IPS-20b (cell line): ENCODE results near the gene IGSF21.

Experiments used
- H3K27ac ChIP-seq: one replicate; pipeline ENCODE4 v1.5.1; 2013; ENCODE audit warnings: low read length
- H3K27me3 ChIP-seq: 2 replicates; pipeline ENCODE4 v1.6.1; 2013; ENCODE audit warnings: mild to moderate bottlenecking, low read length, inconsistent platforms; ENCODE audit not compliant: insufficient read depth
- H3K36me3 ChIP-seq: 2 replicates; pipeline ENCODE4 v1.6.1; 2013; ENCODE audit warnings: low read depth, mild to moderate bottlenecking, inconsistent platforms, low read length, moderate library complexity; ENCODE audit not compliant: insufficient read depth
- H3K4me1 ChIP-seq: 2 replicates; pipeline ENCODE4 v1.6.1; 2013; ENCODE audit warnings: mild to moderate bottlenecking, control low read depth, inconsistent platforms, low read length, moderate library complexity; ENCODE audit not compliant: insufficient read depth
- H3K4me3 ChIP-seq: 2 replicates; pipeline ENCODE4 v1.5.1; 2013; ENCODE audit warnings: mild to moderate bottlenecking, low read length, inconsistent platforms
- H3K9ac ChIP-seq: 2 replicates; pipeline ENCODE4 v1.6.1; 2013; ENCODE audit warnings: low read depth, mild to moderate bottlenecking, inconsistent platforms, low read length, moderate library complexity
- H3K9me3 ChIP-seq: 2 replicates; pipeline ENCODE4 v1.6.1; 2013; ENCODE audit warnings: mild to moderate bottlenecking, low read depth, low read length, inconsistent platforms; ENCODE audit not compliant: insufficient read depth

IGSF21 gene

GRCh38 chr1:18124977-18125376, 17.4 kb downstream of the IGSF21 start:
- Histone ChIP-seq H3K9me3 (no peaks in the 10 kb centered on the region), H3K4me1 (peaks cover 3% of the 10 kb centered on the region; the same call in 1 of the 2 replicates), H3K27ac (no peak overlapping the region), H3K4me3 (no peak overlapping the region), H3K36me3 (no peaks in the 10 kb centered on the region), H3K9ac (no peak overlapping the region), H3K27me3 (no peaks in the 10 kb centered on the region; the same call in 1 of the 2 replicates)

- no peak overlapping the region for H3K27ac ChIP-seq
- H3K36me3 ChIP-seq: no peaks in the 10 kb centered on the region
- H3K9me3 ChIP-seq: no peaks in the 10 kb centered on the region
- no peak overlapping the region for H3K4me3 ChIP-seq
- H3K4me1 ChIP-seq: peaks cover 3% of the 10 kb centered on the region; the same call in 1 of the 2 replicates
- no peak overlapping the region for H3K9ac ChIP-seq
- H3K27me3 ChIP-seq: no peaks in the 10 kb centered on the region; the same call in 1 of the 2 replicates
Observed at GRCh38 chr1:18126616-18127015, 19.0 kb downstream of the IGSF21 start.

- Histone ChIP-seq H3K27ac (no peak overlapping the region), H3K27me3 (no peaks in the 10 kb centered on the region; the same call in 1 of the 2 replicates), H3K9ac (no peak overlapping the region), H3K4me3 (no peak overlapping the region), H3K9me3 (no peaks in the 10 kb centered on the region), H3K4me1 (peaks cover 3% of the 10 kb centered on the region; the same call in 1 of the 2 replicates), H3K36me3 (no peaks in the 10 kb centered on the region)
Observed at GRCh38 chr1:18128298-18128697, 20.7 kb downstream of the IGSF21 start.

- Histone ChIP-seq H3K27ac (no peak overlapping the region), H3K27me3 (no peaks in the 10 kb centered on the region), H3K9me3 (no peaks in the 10 kb centered on the region), H3K4me1 (peaks cover 3% of the 10 kb centered on the region; the same call in 1 of the 2 replicates), H3K4me3 (no peak overlapping the region), H3K9ac (no peak overlapping the region), H3K36me3 (no peaks in the 10 kb centered on the region)
Observed at GRCh38 chr1:18130356-18130755, 22.8 kb downstream of the IGSF21 start.

GRCh38 chr1:18132022-18132710, 24.6 kb downstream of the IGSF21 start:
- Histone ChIP-seq H3K27ac (no peak overlapping the region), H3K9ac (no peak overlapping the region), H3K4me3 (no peak overlapping the region), H3K36me3 (no peaks in the 10 kb centered on the region), H3K4me1 (peaks cover 3% of the 10 kb centered on the region; the same call in 1 of the 2 replicates), H3K27me3 (no peaks in the 10 kb centered on the region), H3K9me3 (no peaks in the 10 kb centered on the region)

GRCh38 chr1:18132711-18133541, 25.3 kb downstream of the IGSF21 start:
- H3K27me3 ChIP-seq: no peaks in the 10 kb centered on the region
- no peaks in the 10 kb centered on the region for H3K9me3 ChIP-seq
- no peaks in the 10 kb centered on the region for H3K36me3 ChIP-seq
- no peak overlapping the region for H3K4me3 ChIP-seq
- no peak overlapping the region for H3K27ac ChIP-seq
- no peak overlapping the region for H3K9ac ChIP-seq
- peaks cover 2% of the 10 kb centered on the region; the same call in 1 of the 2 replicates for H3K4me1 ChIP-seq

- H3K27me3 ChIP-seq: no peaks in the 10 kb centered on the region
- no peaks in the 10 kb centered on the region for H3K36me3 ChIP-seq
- no peak overlapping the region for H3K9ac ChIP-seq
- no peaks in the 10 kb centered on the region for H3K9me3 ChIP-seq
- H3K27ac ChIP-seq: no peak overlapping the region
- no peaks in the 10 kb centered on the region for H3K4me1 ChIP-seq
- H3K4me3 ChIP-seq: no peak overlapping the region
Observed at GRCh38 chr1:18134324-18135046, 26.9 kb downstream of the IGSF21 start.

GRCh38 chr1:18137759-18138345, 30.3 kb downstream of the IGSF21 start:
- Histone ChIP-seq H3K36me3 (no peaks in the 10 kb centered on the region), H3K27ac (no peak overlapping the region), H3K4me1 (no peaks in the 10 kb centered on the region), H3K27me3 (no peaks in the 10 kb centered on the region), H3K4me3 (no peak overlapping the region), H3K9me3 (no peaks in the 10 kb centered on the region), H3K9ac (no peak overlapping the region)

- Histone ChIP-seq H3K9me3 (no peaks in the 10 kb centered on the region), H3K27me3 (no peaks in the 10 kb centered on the region), H3K4me1 (no peaks in the 10 kb centered on the region), H3K36me3 (no peaks in the 10 kb centered on the region), H3K9ac (no peak overlapping the region), H3K27ac (no peak overlapping the region), H3K4me3 (no peak overlapping the region)
Observed at GRCh38 chr1:18139198-18139981, 31.8 kb downstream of the IGSF21 start.

GRCh38 chr1:18140411-18140810, 32.8 kb downstream of the IGSF21 start:
- no peaks in the 10 kb centered on the region for H3K27me3 ChIP-seq

GRCh38 chr1:18141661-18142060, 34.1 kb downstream of the IGSF21 start:
- H3K27ac ChIP-seq: no peak overlapping the region
- H3K27me3 ChIP-seq: no peaks in the 10 kb centered on the region
- H3K4me3 ChIP-seq: no peak overlapping the region
- H3K4me1 ChIP-seq: no peaks in the 10 kb centered on the region
- no peaks in the 10 kb centered on the region for H3K36me3 ChIP-seq
- H3K9ac ChIP-seq: no peak overlapping the region
- no peaks in the 10 kb centered on the region for H3K9me3 ChIP-seq

More at GRCh38 chr1:18140411-18140810, 32.8 kb downstream of the IGSF21 start:
- H3K27ac ChIP-seq: no peak overlapping the region
- H3K9me3 ChIP-seq: no peaks in the 10 kb centered on the region
- no peak overlapping the region for H3K9ac ChIP-seq
- no peaks in the 10 kb centered on the region for H3K36me3 ChIP-seq
- no peaks in the 10 kb centered on the region for H3K4me1 ChIP-seq
- H3K4me3 ChIP-seq: no peak overlapping the region
